Thoracic aorta endothelial cell (primary cell): Measurements from ENCODE around the gene UBE2D1. TPM values are rescaled to one million over a fixed set of nuclear protein-coding genes. Genes with fewer than 3 reads are reported as not detected.

Experiments
- total RNA-seq: library from RNA; depleted of rRNA; stranded (reverse); fragments of >200 nt; gene quantifications from 2 replicates; pipeline ENCODE4 v1.2.3, GENCODE V29; 2012

The UBE2D1 gene
- total RNA-seq = 22.2 and 35.8 TPM in 2 replicates

DNA sequence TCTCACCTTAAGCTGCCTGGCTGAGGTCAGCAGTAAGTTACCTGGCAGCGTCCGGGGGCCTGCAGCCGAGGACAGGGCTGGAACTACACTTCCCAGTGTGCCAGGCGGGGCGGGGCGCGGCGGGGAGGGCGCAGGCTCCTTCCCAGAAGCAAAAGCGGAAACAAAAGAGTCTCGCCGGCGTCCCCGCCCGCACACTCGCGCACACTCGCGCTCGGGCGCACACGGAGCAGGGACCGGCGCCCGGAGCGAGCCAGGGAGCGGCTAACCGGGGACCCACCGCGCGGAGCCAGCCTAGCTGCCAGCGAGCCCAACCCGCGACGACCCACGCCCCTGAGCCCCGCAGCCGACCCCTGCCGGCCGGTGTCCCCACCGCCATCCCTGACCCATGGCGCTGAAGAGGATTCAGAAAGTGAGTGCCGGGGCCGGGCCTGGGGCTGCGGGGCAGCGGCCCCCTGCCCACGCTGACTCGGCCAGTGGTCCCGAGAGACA, at the start of gene UBE2D1:
TSS of gene UBE2D1 (plus strand) at position 190 of the 489 bp plus-strand sequence. CDS start at position 386, 196 bp downstream.

DNA sequence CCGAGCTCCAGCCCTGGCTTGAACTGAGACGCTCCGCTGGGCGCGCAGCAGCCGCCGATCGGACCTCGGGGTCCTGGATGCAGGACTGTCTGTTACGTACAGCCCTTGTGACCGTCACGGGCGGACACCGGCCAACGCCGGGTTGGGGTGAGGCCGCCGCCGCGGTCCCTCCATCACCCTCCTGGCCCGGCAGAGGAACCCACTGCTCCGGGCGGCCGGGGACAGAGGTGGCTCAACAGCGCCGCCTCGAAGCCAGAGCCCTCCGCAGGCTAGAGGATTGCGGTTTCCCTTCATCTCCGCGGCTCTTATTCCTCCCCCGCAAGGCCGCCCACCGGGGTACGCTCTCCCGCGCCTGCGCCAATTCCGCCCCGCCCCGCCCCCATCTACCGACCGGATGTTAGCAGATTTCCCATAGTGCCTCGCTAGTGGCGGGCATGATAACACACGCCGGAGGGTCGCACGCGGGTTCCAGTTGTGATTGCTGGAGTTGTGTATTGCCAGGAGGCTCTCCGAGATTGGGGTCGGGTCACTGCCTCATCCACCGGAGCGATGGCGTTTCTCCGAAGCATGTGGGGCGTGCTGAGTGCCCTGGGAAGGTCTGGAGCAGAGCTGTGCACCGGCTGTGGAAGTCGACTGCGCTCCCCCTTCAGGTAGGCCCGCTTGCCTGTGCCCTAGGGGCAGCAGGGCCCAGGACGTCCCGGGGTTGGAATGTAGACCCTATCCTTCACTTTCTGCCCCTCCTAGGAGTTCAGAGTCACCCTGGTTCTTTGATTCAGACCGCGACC, 50.4 kb downstream of the UBE2D1 start, which contains the start of gene TFAM:
TSS of gene TFAM (plus strand) at position 412 of the 785 bp plus-strand sequence. CDS start at position 550, 138 bp downstream.

Other genes with a start within 250 kb of the UBE2D1 start
- 20.9 and 27.6 TPM in 2 replicates for gene IPMK, start 67.1 kb upstream of the UBE2D1 start, total RNA-seq
- gene CISD1, start 65.8 kb upstream of the UBE2D1 start, total RNA-seq = 63.2 and 66.1 TPM in 2 replicates
- gene TFAM, start 50.4 kb downstream of the UBE2D1 start, total RNA-seq = 76.3 and 83.2 TPM in 2 replicates
- gene BICC1, start 177.9 kb downstream of the UBE2D1 start, total RNA-seq = 1.1 and 3.9 TPM in 2 replicates